Measurements from ENCODE around the gene MAD1L1.
A peak's percentile ranks its signal among the peaks of the same experiment; 100 is the strongest.
"Not testable (repeated sequence)": the region's sequence is repeated elsewhere in the genome, so short reads cannot be mapped to it uniquely, and the experiment has no call there.

The MAD1L1 gene

DNA sequence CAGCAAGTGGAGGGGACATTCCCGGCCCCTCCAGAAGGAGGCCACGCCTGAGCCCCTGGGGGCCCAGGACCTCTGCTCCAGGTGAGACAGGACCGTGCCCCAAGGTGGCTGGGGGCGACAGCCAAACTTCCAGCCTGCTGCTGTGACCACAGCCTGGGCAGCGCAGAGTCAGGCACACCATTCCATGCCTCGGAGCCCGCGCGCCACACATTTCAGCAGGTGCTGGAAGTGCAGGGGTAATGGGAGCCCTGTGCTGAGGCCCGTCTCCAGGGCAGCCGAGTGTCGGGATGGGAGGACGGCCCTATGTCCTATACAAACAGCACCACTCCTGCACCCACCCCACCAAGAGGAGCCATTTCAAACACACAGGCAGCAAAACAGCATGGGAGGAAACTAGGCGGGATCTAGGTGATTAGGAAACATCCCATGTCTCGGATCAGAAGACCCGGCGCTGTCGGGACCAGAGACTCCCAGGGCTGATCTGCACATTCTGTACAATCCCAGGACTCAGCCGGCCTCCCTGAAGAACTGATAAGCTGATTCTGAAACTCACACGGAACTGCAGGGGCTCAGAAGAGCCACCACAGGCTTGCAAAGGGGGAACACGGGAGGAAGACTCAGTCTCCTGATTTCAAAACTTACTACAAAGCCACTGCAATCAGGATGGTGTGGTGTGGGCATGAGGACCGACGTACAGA is 290.4 kb downstream of the MAD1L1 start:
- DNase-seq (ENCODE audit: low spot score), result no peak

DNA sequence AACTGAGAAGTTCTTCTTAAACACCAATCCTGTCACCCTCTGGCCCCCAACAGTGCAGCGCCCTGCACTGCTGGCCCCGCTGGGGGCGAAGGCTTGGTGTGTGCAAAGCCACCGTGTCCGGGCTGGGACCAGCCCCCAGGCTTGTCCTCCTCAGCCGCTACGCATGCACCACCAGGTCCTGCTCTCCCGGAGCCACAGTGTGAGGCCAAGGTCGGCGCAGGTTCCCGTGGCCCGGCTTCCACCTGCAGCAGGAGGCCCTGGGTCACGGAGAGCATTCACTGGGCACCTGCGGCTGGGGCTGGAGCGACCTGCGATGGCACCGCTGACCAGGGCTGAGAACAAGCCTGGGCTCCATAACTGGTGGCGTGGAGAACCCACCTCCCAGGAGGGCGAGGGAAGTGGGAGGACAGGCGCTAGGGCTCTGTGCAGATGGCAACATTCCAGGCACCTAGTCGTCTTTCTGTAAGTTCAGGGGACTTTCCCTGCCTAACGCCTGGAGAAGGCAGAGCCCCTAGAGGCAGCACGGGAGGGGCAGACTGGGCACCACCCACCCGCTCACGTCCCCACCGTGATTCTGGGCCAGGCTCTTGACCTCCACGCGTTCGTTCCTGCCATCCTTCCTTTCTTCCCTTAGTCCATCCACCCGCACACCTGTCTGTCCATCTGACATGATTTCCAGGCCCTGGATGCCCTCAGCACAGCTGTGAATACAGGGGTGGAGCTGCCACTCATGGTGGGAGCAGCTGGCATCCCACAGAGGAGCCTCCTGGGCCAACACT is 291.1 kb downstream of the MAD1L1 start:
- no peak for DNase-seq (ENCODE audit: low spot score)

DNA sequence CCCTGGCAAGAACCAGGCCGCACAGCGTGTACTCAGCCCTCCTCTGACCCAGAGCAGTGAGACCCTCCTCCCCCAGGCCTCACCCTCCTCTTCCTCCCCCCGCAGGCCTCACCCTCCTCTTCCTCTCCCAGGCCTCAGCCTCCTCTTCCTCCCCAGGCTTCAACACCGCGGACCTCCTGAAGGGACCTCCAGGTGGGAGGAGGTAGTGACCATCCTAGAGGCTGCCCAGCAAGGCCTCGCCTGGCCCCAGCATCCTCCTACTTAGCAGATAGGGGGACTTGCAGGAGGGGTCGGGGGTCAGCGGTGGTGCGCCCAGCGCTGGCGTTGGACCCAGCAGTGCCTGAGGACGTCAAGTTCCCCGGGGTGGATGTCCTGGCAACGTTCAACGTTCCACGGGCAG is 291.9 kb downstream of the MAD1L1 start:
- no peak for DNase-seq (ENCODE audit: low spot score)

DNA sequence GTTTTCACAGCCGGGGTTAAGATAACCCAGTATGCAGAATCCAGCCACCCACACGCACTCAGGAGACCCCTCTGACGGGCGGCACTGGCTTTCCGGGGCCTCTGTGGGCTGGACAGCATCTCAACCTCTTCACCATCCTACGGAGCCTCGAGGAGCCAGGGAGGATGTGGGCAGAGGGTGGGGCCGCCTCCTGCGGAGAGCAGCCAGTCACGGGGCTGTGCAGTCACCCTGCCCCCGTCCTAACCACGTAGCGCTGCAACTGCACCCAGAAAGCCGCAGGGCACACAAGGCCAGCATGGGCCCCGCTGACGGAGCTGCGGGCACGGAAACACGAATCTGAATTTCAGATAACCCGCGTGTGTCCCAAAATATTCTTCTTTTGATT is 292.4 kb downstream of the MAD1L1 start:
- peak; percentile 90 for DNase-seq (ENCODE audit: low spot score)

DNA sequence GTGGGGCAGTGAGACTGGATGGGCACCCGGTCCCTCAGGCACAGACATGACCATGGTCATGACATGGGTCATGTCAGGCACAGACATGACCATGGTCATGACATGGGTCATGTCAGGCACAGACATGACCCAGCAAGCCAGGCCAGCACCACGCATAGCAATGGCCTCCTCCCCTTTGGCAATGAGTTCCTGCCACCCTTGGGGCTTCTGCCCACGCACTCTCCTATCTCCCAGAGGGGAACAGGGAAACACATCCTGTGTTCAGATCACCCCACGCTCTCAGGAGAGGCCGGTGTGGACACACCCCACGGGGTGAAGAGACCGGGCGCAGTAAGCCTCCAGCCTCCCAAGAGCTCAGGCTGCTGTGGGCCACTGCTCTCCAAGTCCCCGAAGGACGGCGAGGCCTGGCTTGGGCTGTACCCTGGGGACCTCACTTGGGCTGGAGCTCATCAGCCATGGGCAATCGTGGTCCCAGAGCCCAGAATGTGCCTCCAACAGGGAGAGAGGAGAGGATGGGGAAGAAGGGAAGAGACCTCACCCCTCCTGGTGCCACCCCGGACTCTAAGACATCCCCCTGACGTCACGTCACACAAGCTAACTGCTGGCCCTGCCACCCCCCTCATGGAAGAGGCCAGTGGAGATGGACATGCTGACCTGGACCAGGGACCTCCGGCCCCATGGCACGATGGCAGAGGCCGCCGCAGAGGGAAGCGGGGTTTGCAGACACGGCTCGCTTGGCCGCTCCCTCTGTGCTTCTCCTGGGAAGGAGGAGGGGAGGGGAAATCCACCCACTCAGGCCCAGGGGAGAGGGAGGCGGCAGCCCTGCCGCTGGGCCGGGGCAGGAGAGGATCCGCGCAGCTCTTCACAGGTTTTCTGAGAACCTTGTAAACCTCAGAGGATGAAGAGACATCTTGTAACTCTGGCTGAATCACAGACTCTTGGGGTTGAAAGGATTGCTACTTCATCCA is 293.0 kb downstream of the MAD1L1 start:
- DNase-seq (ENCODE audit: low spot score), result peak; percentile 31

DNA sequence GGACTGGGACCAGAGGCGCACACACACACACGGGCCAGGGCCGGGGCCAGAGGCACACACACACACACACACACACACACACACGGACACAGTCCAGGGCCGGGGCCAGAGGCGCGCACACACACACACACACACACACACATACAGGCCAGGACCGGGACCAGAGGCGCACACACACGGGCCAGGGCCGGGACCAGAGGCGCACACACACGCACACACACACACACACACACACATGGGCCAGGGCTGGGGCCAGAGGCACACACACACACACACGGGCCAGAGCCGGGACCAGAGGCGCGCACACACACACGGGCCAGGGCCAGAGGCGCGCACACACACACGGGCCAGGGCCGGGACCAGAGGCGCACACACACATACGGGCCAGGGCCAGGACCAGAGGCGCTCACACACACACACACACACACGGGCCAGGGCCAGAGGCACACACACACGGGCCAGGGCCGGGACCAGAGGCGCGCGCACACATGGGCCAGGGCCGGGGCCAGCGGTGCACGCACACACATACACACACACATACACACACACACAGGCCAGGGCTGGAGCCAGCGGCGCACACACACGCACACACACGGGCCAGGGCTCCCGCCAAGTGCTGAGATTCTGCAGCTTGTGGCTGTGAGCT is 293.8 kb downstream of the MAD1L1 start:
- no peak for DNase-seq (ENCODE audit: low spot score)

DNA sequence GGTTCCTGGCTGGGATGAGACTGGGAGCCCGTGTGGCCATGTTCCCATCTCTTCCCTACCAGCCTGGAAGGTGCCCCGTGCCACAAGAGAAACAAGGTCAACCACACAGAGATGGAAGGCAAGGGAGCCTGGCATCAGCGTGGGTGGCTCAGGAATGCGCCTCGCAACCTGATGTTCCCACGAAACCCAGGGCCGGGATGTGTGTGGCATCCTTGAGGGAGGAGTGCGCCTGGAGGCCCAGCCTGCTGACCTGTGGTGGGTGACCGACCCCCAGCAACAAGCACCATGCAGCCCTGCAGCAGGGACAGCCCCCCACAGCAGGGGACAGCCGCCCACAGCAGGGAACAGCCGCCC is 295.5 kb downstream of the MAD1L1 start:
- DNase-seq (ENCODE audit: low spot score), result no peak

DNA sequence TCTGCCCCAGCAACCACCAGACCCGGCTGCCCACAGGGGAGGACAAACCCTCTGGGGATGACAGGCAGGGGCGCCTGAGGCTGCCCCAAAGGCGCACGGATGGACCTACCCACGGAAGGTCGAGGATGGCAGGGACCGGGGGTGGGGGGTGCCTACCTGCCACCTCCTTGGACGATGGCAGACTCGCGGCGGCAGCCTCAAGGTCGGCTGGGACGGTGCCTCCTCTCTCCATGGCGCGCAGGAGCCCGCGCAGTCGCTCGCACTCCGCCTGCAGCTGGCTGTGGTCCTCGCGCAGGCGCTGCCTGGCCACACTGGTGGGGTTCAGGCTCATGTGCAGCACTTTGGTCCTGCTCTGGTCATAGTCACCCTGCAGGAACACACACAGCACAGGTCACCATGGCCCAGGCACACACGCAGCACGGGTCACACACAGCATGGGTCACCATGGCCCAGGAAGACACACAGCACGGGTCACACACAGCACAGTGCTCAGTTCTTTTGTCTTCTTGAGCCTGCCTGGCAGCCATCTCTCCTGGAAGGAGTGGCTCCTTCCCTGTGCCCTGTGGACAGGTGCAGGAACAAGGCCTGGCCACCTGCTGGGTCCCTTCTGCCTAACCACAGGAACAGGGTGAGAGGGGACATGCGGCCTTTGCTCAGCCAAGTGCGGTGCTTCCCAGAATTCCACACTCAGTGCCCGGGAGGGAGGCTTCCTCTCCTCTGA is 296.1 kb downstream of the MAD1L1 start:
- no peak for DNase-seq (ENCODE audit: low spot score)

DNA sequence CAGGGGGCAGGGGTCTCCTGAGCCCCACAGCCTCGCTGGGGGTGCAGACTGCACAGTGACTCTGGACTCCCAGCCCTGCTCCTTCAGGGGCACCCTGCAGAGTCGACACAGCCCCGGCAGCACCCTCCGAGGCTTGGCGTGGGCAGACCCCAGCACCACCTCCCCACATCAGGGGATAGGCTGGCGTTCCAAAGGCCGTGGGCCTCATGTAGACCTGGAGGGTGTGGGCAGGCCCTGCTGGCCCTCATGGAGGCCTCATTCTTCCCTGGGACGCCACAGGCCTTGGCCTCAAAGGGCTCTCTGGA is 296.8 kb downstream of the MAD1L1 start:
- DNase-seq (ENCODE audit: low spot score), result no peak

DNA sequence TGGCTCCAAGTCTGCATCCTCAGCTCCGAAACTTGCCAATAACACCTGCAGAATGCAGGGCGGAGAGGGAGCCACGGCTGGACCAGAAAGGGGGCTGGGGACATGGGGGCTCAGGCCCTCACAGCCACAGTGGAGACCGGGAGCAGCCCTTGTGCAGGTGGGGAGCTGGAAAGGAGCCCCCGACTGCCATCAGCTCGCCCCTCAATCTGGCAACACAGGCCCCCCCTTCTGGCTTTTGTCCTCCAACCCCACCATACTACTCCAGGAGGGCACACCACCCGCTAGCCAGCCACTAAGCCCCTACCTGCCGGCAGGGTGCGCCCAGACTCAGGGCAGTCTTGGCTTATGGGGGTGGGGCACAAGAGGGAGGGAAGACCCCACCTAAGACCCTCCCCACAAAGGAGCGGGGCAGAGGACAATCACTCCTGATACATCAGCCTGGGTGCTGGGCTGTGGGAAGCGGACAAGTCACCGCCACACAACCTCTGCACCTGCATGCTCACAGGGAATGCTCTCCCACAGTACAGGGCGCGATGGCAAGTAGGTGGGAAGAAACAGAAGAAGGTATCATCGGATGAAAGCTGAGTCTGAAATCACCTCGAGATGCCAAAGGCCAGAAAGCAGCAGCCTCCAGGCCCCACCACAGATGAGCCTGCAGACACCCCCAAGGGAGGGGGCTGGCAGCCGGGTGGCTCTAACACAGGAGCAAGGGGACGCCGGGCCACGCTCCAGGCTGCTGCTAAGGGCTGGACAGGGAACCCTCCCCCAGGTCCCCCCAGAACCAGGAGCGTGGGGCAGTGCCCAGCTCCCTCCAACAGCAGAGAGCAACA is 297.4 kb downstream of the MAD1L1 start:
- DNase-seq (ENCODE audit: low spot score), result no peak

DNA sequence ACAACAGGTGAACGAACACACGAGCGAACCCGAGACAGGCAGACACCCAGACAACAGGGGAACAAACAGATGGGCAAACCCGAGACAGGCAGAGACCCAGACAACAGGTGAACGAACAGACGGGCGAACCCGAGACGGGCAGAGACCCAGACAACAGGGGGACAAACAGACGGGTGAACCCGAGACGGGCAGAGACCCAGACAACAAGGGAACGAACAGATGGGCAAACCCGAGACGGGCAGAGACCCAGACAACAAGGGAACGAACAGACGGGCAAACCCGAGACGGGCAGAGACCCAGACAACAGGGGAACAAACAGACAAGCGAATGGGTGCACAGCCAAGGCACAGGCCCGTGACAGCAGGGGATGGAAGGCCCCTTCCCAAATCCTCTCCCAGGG is 298.0 kb downstream of the MAD1L1 start:
- DNase-seq (ENCODE audit: low spot score), result no peak

DNA sequence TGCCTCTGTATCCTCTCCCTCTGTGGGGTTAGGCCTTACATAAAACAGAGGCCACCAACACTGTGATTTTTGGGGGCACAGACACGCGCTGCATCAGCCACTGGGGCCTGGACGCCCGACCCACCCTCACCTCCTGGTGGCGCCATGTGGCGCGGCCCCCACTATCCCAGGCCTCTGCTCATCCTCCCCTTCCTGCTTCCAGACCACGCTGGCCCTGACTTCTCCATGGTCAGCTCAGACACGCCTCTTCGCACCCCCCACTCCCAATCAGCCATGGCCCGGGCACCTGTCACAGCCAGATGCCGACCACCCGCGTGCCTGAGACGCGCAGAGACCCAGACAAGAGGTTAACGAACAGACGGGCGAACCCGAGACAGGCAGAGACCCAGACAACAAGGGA is 298.7 kb downstream of the MAD1L1 start:
- DNase-seq (ENCODE audit: low spot score), result no peak

DNA sequence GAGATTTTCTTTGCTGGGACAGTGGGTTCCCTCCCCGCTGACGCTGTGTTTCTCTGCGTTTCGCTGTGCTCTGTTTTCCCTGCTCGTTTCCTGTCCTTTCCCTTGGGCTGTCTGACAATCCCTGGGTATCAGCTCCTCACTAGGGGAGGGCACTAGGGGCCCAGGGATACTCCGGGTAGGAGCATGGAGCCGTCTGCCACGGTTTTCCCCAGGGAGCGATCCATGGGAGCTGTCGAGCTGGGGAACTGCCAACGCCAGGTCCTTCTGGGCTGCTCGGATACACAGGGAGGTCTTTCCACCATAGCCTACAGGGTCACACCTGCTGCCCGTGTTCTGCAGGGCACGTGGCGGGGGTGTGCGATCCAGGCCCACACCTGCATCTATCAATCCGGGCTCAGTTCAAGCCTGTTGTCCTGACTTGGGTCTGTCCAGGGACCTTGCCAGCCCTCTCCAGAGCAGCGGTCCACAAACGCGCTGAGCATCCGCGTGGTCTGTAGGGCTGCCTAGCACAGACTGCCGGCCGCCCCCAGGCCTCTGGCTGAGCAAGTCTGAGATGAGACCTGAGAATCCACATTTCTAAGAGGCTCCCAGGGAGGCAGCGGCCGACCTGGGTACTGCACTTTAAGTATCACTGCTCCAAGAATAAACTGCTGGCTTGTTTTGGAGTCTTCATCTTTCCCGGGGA is 299.5 kb downstream of the MAD1L1 start:
- DNase-seq (ENCODE audit: low spot score), result no peak

DNA sequence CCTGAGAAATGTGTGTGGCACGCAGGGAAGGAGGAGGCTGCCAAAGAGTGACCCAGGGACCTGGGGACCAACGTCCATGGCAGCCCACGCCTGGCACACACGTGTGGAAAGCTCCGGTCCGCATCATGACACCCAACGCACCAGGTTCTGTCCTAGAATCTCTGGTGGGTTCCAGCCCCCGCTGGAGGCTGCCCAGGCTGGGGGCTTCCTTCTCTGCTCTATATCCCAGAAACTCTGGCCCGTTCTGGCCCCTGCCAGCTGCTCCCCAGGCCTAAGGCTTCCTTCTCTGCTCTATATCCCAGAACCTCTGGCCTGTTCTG is 300.8 kb downstream of the MAD1L1 start:
- no peak for DNase-seq (ENCODE audit: low spot score)

DNA sequence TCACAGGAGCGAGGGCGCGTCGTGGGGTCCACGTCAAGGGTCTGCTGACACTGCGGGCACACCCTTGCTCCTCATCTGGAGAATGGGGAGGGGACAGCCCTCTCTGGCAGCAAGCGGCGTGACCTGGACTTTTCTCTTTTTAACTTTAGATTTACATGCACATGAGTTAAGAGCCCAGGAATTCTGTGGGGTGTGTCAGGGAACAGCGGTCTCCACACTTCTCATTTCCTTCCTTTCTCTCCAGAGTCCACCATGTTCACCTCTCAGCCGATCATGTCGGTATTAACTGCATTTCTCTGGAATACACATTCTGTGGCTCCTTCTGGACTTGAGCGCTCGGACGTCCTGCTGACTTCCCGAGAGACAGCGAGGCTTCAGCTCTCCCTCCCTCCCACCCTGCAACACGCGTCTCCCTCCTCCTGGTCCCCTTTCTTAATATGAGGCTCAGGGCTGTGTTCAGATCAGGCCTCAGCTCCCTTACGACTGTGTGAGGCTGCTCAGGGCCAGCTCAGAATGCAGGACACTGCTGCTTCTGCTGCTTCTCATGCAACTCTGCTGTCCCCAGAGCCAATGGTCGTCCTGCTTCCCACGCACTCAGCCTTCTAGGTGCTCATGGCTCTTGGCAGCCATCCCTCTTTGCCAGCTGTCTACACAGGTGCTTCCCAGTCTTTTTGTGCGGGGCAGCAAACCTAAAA is 301.3 kb downstream of the MAD1L1 start:
- no peak for DNase-seq (ENCODE audit: low spot score)

DNA sequence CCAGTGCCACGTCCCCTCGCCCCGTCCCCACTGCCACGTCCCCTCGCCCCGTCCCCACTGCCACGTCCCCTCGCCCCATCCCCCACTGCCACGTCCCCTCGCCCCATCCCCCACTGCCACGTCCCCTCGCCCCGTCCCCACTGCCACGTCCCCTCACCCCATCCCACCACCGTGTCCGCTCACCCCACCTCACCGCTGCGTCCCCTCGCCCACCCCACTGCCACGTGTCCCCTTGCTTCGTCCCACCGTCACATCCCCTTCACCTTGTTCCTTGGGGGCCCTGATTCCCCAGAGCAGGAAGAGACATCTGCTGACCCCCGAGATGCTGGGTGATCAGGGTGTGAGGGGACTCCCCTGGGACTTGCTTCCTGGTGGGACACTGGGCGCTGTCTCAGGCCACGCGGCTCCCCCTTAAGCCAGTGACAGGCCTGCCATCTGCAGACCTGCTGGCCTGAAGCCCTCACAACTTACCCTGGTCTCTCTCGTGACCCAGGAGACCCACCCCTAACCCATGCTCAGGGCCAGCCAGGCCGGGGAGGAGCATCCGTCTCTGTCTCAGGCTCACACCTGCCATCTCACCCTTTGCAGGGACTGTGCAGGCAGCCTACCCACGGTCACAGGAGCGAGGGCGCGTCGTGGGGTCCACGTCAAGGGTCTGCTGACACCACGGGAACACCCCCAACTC is 302.2 kb downstream of the MAD1L1 start:
- no peak for DNase-seq (ENCODE audit: low spot score)

DNA sequence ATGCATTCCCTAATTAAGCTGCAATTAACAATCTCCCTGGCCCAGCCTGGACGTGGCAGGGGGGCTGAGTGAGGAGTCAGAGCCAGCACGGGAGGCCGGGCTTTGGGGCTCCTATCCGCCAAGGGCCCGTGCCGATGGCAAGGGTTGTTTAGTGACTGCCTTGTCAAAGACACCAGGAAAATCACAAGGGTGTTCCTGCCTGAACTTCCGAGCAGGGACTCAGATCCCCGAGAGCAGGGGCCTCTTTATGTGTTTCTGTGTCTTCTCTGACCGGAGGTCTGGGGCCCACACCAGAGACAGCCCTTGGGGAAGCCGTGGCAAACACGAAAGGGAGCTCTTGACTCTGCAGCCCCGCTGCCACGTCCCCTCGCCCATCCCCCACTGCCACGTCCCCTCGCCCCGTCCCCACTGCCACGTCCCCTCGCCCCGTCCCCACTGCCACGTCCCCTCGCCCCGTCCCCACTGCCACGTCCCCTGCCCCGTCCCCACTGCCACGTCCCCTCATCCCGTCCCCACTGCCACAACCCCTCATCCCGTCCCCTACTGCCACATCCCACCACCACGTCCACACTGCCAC is 303.3 kb downstream of the MAD1L1 start:
- not testable (repeated sequence) for DNase-seq (ENCODE audit: low spot score)

DNA sequence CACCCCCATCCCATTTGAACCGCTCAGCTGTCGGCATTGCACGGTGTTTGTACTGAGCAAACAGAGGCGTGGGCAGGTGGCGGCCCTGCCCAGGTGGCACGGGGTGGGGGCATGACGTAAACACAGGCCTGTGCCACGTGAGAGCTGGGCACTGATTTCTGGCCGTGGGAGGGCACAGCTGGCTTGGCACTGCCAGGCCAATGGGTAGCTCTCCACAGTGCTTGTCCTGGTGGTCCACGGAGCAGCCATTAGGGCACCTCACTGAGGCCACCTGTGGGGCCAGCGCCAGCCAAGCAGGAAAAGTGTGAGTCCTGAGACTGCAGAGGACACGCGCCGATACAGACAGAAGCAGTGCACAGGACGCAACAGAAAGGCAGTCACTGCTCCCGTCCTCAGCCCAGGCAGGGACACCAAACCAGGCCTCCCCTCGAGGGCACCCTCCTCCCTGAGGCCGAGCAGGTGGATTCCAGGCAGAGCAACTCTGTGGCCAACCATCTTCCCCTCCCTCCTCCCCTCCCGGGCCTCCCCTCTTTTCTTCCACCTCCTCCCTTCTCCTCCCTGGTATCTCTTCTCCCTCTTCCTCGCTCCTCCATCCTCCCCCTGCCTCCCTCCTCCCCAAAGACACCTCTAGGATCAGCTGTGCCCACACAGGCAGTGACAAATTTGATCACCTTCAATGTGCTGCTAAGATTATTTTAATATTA is 303.9 kb downstream of the MAD1L1 start:
- DNase-seq (ENCODE audit: low spot score), result no peak
